ENCODE results near the gene DRD2. TPM values are rescaled to one million over a fixed set of nuclear protein-coding genes. Genes with fewer than 3 reads are reported as not detected.
A peak's percentile ranks its signal among the peaks of the same experiment; 100 is the strongest.

DRD2 gene
- total RNA-seq, 1 experiment from 2014 or later, result 4.3 TPM

- peak; percentile 77 for DNase-seq (ENCODE audit: low read depth)
Observed at GRCh38 chr11:113446112-113446511, 29.1 kb downstream of the DRD2 start.

GRCh38 chr11:113444502-113445123 lies 30.6 kb downstream of the DRD2 start:
- no peak for DNase-seq (ENCODE audit: low read depth)

- DNase-seq (ENCODE audit: low read depth), result no peak
Observed at GRCh38 chr11:113440816-113441215, 34.4 kb downstream of the DRD2 start.

GRCh38 chr11:113436672-113437252 lies 38.4 kb downstream of the DRD2 start:
- no peak for DNase-seq (ENCODE audit: low read depth)

GRCh38 chr11:113435190-113435968 lies 39.8 kb downstream of the DRD2 start:
- no peak for DNase-seq (ENCODE audit: low read depth)

GRCh38 chr11:113431746-113432145 lies 43.5 kb downstream of the DRD2 start:
- DNase-seq (ENCODE audit: low read depth), result no peak

GRCh38 chr11:113426686-113427085 lies 48.5 kb downstream of the DRD2 start:
- no peak for DNase-seq (ENCODE audit: low read depth)

GRCh38 chr11:113420808-113421207 lies 54.4 kb downstream of the DRD2 start:
- no peak for DNase-seq (ENCODE audit: low read depth)

GRCh38 chr11:113419454-113420003 lies 55.7 kb downstream of the DRD2 start:
- DNase-seq (ENCODE audit: low read depth), result no peak

GRCh38 chr11:113417428-113417827 lies 57.8 kb downstream of the DRD2 start:
- DNase-seq (ENCODE audit: low read depth), result no peak

GRCh38 chr11:113415343-113415742 lies 59.9 kb downstream of the DRD2 start:
- no peak for DNase-seq (ENCODE audit: low read depth)

GRCh38 chr11:113412675-113413074 lies 62.5 kb downstream of the DRD2 start:
- no peak for DNase-seq (ENCODE audit: low read depth)

GRCh38 chr11:113411536-113411935 lies 63.7 kb downstream of the DRD2 start:
- DNase-seq (ENCODE audit: low read depth), result no peak

GRCh38 chr11:113410414-113411135 lies 64.6 kb downstream of the DRD2 start:
- DNase-seq (ENCODE audit: low read depth), result no peak

GRCh38 chr11:113409526-113409925 lies 65.7 kb downstream of the DRD2 start:
- no peak for DNase-seq (ENCODE audit: low read depth)

GRCh38 chr11:113408887-113409286 lies 66.3 kb downstream of the DRD2 start:
- no peak for DNase-seq (ENCODE audit: low read depth)

- no peak for DNase-seq (ENCODE audit: low read depth)
Observed at GRCh38 chr11:113408206-113408605, 67.0 kb downstream of the DRD2 start.

GRCh38 chr11:113407163-113407562 lies 68.0 kb downstream of the DRD2 start:
- DNase-seq (ENCODE audit: low read depth), result no peak

GRCh38 chr11:113405724-113406478 lies 69.3 kb downstream of the DRD2 start:
- no peak for DNase-seq (ENCODE audit: low read depth)

- DNase-seq (ENCODE audit: low read depth), result no peak
Observed at GRCh38 chr11:113404859-113405430, 70.3 kb downstream of the DRD2 start.

- DNase-seq (ENCODE audit: low read depth), result peak; percentile 86
Observed at GRCh38 chr11:113401718-113402117, 73.5 kb downstream of the DRD2 start.

Data from M059J (cell line).